AG09309 (cell line): ENCODE data around the gene LDLRAD2.

Experiments used
- DNase-seq: peaks from one replicate; pipeline ENCODE4 v3.0.0-alpha.2; 2010; ENCODE audit warnings: low read depth
- H3K4me3 ChIP-seq: 2 replicates; pipeline ENCODE4 v1.5.1; 2011; ENCODE audit warnings: mild to moderate bottlenecking, low read depth, low read length, moderate library complexity; ENCODE audit not compliant: control insufficient read depth
- TF ChIP-seq, protein P1 (sequence below): IDR thresholded peaks from 2 replicates; pipeline ENCODE4 v1.5.1; 2011; ENCODE audit warnings: mild to moderate bottlenecking, low read depth, low read length, inconsistent platforms; ENCODE audit not compliant: insufficient read depth, control insufficient read depth; ENCODE audit errors: missing control alignments

LDLRAD2 gene

DNA sequence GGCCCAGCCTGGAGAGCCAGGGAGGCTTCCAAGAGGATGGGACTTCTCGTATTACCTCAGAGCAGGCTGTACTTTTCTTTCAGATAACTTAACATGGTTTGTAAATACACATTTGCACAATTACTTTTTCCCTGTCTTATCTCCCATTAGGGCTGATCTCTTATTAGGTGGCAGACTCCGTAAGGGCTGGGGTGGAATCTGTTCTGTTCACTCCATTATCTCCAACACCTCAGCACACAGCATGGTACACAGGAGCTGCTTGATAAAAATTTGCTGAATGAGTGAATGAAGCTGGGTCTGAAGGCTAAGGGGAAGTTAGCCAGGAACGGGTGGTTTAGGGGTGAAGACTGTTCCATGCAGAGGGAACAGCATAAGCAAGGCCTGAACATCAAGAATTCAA lies 48.9 kb downstream of the LDLRAD2 start:
- H3K4me3 ChIP-seq = no peak overlapping the region
- TF ChIP-seq, protein P1, sequence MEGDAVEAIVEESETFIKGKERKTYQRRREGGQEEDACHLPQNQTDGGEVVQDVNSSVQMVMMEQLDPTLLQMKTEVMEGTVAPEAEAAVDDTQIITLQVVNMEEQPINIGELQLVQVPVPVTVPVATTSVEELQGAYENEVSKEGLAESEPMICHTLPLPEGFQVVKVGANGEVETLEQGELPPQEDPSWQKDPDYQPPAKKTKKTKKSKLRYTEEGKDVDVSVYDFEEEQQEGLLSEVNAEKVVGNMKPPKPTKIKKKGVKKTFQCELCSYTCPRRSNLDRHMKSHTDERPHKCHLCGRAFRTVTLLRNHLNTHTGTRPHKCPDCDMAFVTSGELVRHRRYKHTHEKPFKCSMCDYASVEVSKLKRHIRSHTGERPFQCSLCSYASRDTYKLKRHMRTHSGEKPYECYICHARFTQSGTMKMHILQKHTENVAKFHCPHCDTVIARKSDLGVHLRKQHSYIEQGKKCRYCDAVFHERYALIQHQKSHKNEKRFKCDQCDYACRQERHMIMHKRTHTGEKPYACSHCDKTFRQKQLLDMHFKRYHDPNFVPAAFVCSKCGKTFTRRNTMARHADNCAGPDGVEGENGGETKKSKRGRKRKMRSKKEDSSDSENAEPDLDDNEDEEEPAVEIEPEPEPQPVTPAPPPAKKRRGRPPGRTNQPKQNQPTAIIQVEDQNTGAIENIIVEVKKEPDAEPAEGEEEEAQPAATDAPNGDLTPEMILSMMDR = no peak
- no peak for DNase-seq

DNA sequence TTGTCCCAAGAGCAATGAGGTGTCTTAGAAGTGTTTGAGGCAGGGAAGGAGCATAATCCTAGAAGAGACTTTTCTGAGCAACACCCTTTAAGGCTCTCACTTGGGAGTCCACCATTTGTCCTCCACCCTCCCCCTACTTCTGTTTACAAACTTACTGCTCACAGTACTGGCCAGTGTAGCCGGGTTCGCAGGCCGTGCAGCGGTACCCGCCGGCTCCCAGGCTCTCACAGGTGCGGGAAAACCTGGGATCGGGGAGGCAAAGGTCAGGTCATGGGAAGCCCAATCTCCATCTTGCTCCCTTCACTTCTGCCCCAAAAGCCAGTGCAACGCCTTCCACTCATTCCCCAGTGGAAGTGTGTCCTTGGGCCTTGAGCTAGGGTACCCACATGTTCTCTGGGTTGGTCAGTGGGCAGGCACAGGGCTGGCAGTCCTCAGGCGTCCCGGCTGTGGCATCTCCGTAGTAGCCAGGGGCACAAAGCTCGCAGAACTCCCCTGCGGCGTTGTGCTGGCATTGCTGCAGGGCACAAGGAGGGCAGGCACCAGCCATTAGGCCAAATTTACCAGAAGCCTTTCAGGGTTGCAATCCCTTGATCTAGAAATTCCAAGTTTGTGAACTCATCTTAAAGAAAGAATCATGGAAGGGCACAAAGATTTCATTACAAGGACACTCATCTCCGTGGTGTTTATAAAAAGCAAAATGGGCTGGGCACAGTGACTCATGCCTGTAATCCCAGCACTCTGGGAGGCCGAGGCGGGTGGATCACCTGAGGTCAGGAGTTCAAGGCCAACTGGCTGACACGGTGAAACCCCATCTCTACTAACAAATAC lies 49.8 kb downstream of the LDLRAD2 start:
- TF ChIP-seq, protein P1 = no peak
- DNase-seq = peak; percentile 34
- H3K4me3 ChIP-seq = no peak overlapping the region

DNA sequence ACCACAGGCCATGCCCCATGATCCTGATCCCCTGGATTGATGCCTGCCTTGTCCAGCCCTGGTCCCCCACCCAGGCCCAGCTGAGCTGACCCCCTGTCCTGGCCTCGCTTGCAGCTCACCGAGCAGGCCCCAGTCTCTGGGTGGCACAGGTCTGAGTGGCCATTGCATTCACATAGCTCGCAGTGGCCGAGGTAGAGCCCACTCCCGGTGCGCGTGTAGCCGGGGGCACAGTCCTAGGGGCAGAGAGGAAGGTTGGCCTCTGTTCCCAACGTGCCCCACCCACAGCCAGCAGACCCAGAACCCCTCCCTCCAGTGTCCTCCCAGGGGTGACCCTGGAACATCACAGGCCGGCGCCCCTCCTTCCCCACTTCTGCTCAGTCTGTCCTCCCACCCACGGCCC lies 51.9 kb downstream of the LDLRAD2 start:
- TF ChIP-seq, protein P1 = no peak
- no peak overlapping the region for H3K4me3 ChIP-seq
- no peak for DNase-seq

DNA sequence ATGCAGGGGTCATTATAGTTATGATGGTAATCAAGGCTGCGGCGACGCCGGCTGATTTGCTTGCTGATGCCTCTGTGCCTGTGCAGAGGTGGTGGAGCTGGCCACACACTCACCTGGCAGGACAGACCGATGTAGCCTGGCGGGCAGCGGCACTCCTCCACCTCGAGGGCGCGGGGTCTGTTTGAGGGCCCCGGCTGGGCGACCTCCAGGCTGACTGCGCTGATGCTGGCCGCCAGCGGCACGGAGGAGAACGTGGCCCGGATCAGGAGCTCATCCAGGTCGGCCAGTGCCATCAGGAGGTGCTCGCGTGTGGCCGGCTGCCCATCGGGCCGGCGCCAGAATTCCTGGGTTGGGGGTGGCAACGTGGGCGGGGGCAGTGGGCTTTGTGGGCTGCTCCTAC lies 52.7 kb downstream of the LDLRAD2 start:
- no peak overlapping the region for H3K4me3 ChIP-seq
- TF ChIP-seq, protein P1 = no peak
- DNase-seq = no peak

DNA sequence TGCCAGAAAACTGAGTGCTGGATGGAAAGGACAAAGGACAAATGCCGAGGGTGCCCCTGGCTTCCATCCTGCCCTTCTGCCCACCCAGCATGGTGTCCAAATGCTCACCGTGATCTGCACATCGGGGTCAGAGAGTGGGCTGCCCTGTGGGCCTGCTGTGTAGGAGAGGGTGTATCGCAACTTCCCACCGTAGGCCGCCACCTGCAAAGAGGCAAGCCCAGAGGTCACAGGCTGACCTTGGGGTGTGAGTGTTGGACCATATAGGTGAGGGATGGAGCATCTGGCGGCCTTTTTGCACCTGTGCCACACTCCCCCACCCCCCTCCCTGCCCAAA lies 53.5 kb downstream of the LDLRAD2 start:
- TF ChIP-seq, protein P1 = no peak
- DNase-seq = no peak
- H3K4me3 ChIP-seq = no peak overlapping the region

DNA sequence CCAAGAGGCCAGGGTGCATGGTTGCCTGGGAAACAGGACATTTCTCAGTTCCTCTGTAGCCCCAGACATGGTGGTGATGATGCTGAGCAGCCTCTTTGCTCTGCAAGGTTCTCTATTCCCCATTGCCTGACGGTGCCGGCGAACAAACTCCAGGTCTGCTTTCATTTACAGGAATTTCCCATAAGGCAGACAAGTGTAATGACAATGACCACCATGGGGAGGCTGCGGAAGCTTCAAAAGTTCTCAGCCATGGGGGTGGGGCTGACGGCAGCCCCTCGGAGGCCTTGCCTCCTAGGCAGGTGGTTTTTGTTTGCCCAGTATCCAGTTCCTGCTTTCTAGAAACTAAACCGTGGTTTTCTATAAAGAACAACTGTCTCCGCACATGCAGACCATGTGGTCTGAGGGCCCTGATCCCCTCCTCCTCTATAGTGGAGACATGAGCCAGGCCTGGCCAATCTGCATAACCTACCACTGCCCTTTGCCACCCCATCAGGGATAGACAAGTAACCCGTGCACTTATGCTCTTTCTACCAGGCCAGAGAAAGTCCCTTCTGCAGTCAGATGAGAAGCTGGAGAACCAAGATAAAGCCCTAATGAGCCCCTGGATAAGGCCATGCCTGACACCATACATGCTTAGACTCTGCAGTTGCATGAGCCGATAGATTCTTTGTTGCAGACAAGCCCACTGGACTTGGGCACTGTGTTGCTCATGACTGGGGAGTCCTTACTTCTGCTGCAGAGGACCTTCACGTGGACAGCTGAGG lies 54.1 kb downstream of the LDLRAD2 start:
- no peak for DNase-seq
- TF ChIP-seq, protein P1 = no peak
- no peak overlapping the region for H3K4me3 ChIP-seq
